B cell (primary cell): ENCODE measurements around the gene VPS25. TPM values are rescaled to one million over a fixed set of nuclear protein-coding genes. Genes with fewer than 3 reads are reported as not detected.

Source experiments
- ATAC-seq: fragments of 200-7000 bp; cut with Tn5 transposase; one replicate; pipeline ENCODE4 v1.10.0; 2021; ENCODE audit warnings: low read depth, mild to moderate bottlenecking, moderate number of reproducible peaks, moderate library complexity
- CTCF ChIA-PET: fragments of 350-600 bp; sonication (Branson Sonifier 250); formaldehyde crosslinking; loops from one replicate; lab custom pipeline; 2021; ENCODE audit warnings: antibody characterized with exemption, inconsistent platforms; lab: Charles Lee
- POLR2A ChIA-PET: fragments of 350-600 bp; sonication (Branson Sonifier 250); formaldehyde crosslinking; loops from one replicate; lab custom pipeline; 2021; ENCODE audit warnings: antibody characterized with exemption; lab: Charles Lee
- DNase-seq: peaks from one replicate; pipeline ENCODE4 v3.0.0; 2013
- H2AFZ ChIP-seq: 2 replicates; pipeline ENCODE4 v1.6.1; 2012; ENCODE audit warnings: mild to moderate bottlenecking, low read depth, low read length; ENCODE audit not compliant: insufficient read depth, poor library complexity, severe bottlenecking
- H3K27ac ChIP-seq, 2 donors: 1 replicate in 1 of 2; 2 replicates in 1 of 2; pipeline ENCODE4 v1.5.1; 2012 to 2013; ENCODE audit warnings: low read length in 2 of 2, mild to moderate bottlenecking in 2 of 2, moderate library complexity in 1 of 2
- H3K27me3 ChIP-seq, 4 experiments: fragments of 200-600 bp in 1 of 4; sonication (generic) in 1 of 4; replicated peaks in 1 of 4; 1 replicate in 2 of 4; 2 replicates in 2 of 4; pipeline versions ENCODE4 v1.6.1 to v1.7.0; 2013 to 2016; ENCODE audit warnings: low read length in 3 of 4, mild to moderate bottlenecking in 2 of 4, mixed read lengths in 1 of 4, moderate library complexity in 1 of 4; ENCODE audit not compliant: insufficient read depth in 4 of 4, control insufficient read depth in 3 of 4; ENCODE audit errors: control extremely low read depth in 1 of 4
- H3K36me3 ChIP-seq, 2 experiments: replicated peaks in 1 of 2; 1 replicate in 1 of 2; 2 replicates in 1 of 2; pipeline versions ENCODE4 v1.6.1 to v1.7.1; 2013; ENCODE audit warnings: low read length in 1 of 2; ENCODE audit not compliant: insufficient read depth in 2 of 2, control insufficient read depth in 1 of 2; ENCODE audit errors: control extremely low read depth in 1 of 2, extremely low read depth in 1 of 2
- H3K4me1 ChIP-seq, 2 donors: fragments of 200-600 bp in 1 of 2; sonication (generic) in 1 of 2; 1 replicate in 1 of 2; 2 replicates in 1 of 2; pipeline versions ENCODE4 v1.5.1 to v1.6.1; 2013 to 2017; ENCODE audit warnings: low read length in 2 of 2; ENCODE audit not compliant: control insufficient read depth in 2 of 2, insufficient read depth in 2 of 2
- H3K4me2 ChIP-seq: replicated peaks from 2 replicates; pipeline ENCODE3; 2012; ENCODE audit warnings: mild to moderate bottlenecking, low read depth, low read length; ENCODE audit not compliant: poor library complexity, severe bottlenecking
- H3K4me3 ChIP-seq, 5 experiments: fragments of 200-600 bp in 1 of 5; sonication (generic) in 1 of 5; 1 replicate in 3 of 5; 2 replicates in 2 of 5; pipeline versions ENCODE4 v1.5.1 to v1.7.0; 2011 to 2016; ENCODE audit warnings: low read length in 4 of 5, mild to moderate bottlenecking in 4 of 5, low read depth in 2 of 5, control low read depth in 1 of 5, moderate library complexity in 1 of 5; ENCODE audit not compliant: insufficient read depth in 1 of 5; ENCODE audit errors: control extremely low read depth in 1 of 5, extremely low read depth in 1 of 5
- H3K79me2 ChIP-seq: fragments of 200-600 bp; sonication (generic); one replicate; pipeline ENCODE4 v1.6.0; 2016; ENCODE audit warnings: low read length; ENCODE audit not compliant: control insufficient read depth, insufficient read depth
- H3K9ac ChIP-seq: fragments of 200-600 bp; sonication (generic); 2 replicates; pipeline ENCODE4 v1.6.1; 2017; ENCODE audit warnings: mild to moderate bottlenecking, low read length, moderate library complexity
- H3K9me3 ChIP-seq, 3 donors: one replicate each; pipeline versions ENCODE4 v1.6.1 to v1.7.1; 2013; ENCODE audit warnings: low read length in 2 of 3; ENCODE audit not compliant: control insufficient read depth in 2 of 3, insufficient read depth in 1 of 3; ENCODE audit errors: control extremely low read depth in 1 of 3
- H4K20me1 ChIP-seq: 2 replicates; pipeline ENCODE4 v1.6.0; 2012; ENCODE audit warnings: mild to moderate bottlenecking, low read length; ENCODE audit not compliant: insufficient read depth, control insufficient read depth, poor library complexity, severe bottlenecking
- H3K27ac Mint-ChIP-seq: one replicate; pipeline ENCODE4 v1.8.0; 2021; ENCODE audit warnings: mixed read lengths
- H3K27me3 Mint-ChIP-seq: one replicate; pipeline ENCODE4 v1.8.0; 2021; ENCODE audit warnings: mixed read lengths
- H3K4me1 Mint-ChIP-seq: one replicate; pipeline ENCODE4 v1.8.0; 2021; ENCODE audit warnings: mixed read lengths
- H3K4me3 Mint-ChIP-seq: one replicate; pipeline ENCODE4 v1.8.0; 2021; ENCODE audit warnings: mixed read lengths
- H3K9me3 Mint-ChIP-seq: one replicate; pipeline ENCODE4 v1.8.0; 2022; ENCODE audit warnings: mixed read lengths; ENCODE audit not compliant: insufficient read depth
- EZH2 ChIP-seq: IDR thresholded peaks from 2 replicates; pipeline ENCODE4 v1.6.1; 2012; ENCODE audit warnings: borderline replicate concordance, low read depth, mild to moderate bottlenecking, moderate library complexity, low read length; ENCODE audit not compliant: insufficient read depth, poor library complexity, severe bottlenecking
- WGBS: methylation state at CpG from one replicate; pipeline ENCODE4 v1.1.5; 2013; ENCODE audit warnings: missing lambda C conversion rate; ENCODE audit not compliant: insufficient coverage; 5-methylcytosine and 5-hydroxymethylcytosine counted together
- intact Hi-C: fragments of 100-400 bp; cut with micrococcal nuclease; formaldehyde crosslinking; loops from one replicate; pipeline ENCODE4 v1.10.0; 2022
- polyA plus RNA-seq: library from polyadenylated mRNA; depleted of rRNA; stranded (reverse); fragments of >200 nt; gene quantifications from 2 replicates; pipeline ENCODE4 v1.2.3, GENCODE V29; 2012
- total RNA-seq, 2 donors: library from RNA; stranded (reverse); fragments of 120-200 nt in 1 of 2; gene quantifications; 1 replicate in 1 of 2; 2 replicates in 1 of 2; pipeline versions ENCODE4 v1.2.3 to v1.2.4, GENCODE V29; 2013 to 2022
- TF ChIP-seq, protein P1 (sequence below): fragments of 200-600 bp; IDR thresholded peaks from one replicate; pipeline ENCODE4 v1.8.0; 2022; ENCODE audit warnings: antibody characterized with exemption, mild to moderate bottlenecking

Gene VPS25
- total and polyA plus RNA-seq, 2 donors (not counting 1 experiment from before 2014, with no cell fraction given), result 38.7 to 40.5 TPM

DNA sequence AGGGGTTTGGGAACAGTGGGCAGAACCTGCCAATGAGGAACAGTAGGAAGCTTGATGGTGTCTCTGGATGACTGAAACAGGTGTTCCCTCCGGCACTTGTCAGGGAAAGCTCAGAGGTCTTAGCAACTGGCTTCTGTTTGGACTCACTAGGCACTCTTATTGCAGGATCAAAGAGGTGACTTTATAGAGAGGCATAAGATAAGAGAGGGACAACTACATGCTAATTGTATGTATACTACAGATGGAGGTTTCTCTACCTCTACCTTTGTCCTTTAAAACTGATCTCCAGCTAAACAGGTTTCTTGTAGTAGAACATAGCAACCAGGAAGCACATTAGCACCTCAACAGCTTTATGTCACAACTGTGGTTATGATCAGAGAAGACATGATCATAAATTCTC is 33.0 kb downstream of the VPS25 start:
- no peak overlapping the region for H3K4me3 ChIP-seq
- H3K27me3 ChIP-seq, result no peaks in the 10 kb centered on the region
- TF ChIP-seq, protein P1, sequence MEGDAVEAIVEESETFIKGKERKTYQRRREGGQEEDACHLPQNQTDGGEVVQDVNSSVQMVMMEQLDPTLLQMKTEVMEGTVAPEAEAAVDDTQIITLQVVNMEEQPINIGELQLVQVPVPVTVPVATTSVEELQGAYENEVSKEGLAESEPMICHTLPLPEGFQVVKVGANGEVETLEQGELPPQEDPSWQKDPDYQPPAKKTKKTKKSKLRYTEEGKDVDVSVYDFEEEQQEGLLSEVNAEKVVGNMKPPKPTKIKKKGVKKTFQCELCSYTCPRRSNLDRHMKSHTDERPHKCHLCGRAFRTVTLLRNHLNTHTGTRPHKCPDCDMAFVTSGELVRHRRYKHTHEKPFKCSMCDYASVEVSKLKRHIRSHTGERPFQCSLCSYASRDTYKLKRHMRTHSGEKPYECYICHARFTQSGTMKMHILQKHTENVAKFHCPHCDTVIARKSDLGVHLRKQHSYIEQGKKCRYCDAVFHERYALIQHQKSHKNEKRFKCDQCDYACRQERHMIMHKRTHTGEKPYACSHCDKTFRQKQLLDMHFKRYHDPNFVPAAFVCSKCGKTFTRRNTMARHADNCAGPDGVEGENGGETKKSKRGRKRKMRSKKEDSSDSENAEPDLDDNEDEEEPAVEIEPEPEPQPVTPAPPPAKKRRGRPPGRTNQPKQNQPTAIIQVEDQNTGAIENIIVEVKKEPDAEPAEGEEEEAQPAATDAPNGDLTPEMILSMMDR, result no peak
- no peak for TF ChIP-seq EZH2
- no peaks in the 10 kb centered on the region for H3K27me3 Mint-ChIP-seq
- no peak for ATAC-seq
- no peaks in the 10 kb centered on the region for H3K9me3 Mint-ChIP-seq
- peaks cover under 1 to 17% of the 10 kb centered on the region in 2 experiments for H3K36me3 ChIP-seq
- H4K20me1 ChIP-seq, result no peaks in the 10 kb centered on the region
- no peak overlapping the region for H2AFZ ChIP-seq
- no peak overlapping the region for H3K4me2 ChIP-seq
- H3K27ac ChIP-seq, result no peak overlapping the region
- no peaks in the 10 kb centered on the region for H3K4me1 Mint-ChIP-seq
- WGBS, result 100% methylated on average over 1 of the region's 1 CpG
- intact Hi-C loops, result no loop called here
- no peaks in the 10 kb centered on the region for H3K79me2 ChIP-seq
- H3K9me3 ChIP-seq, result no peaks in the 10 kb centered on the region
- ChIA-PET CTCF (interaction anchor here (0.7 kb wide), 1 partner anchor 24 kb away, joined by 4 read pairs; no protein-coding TSS in a partner anchor), POLR2A (interaction anchor here (0.7 kb wide), 1 partner anchor 901 kb away, joined by 4 read pairs; no protein-coding TSS in a partner anchor)
- no peak overlapping the region for H3K9ac ChIP-seq
- no peak overlapping the region for H3K4me3 Mint-ChIP-seq
- no peak overlapping the region for H3K27ac Mint-ChIP-seq
- no peaks in the 10 kb centered on the region for H3K4me1 ChIP-seq
- DNase-seq, result no peak

GRCh38 chr17:42809250-42809649 is 36.0 kb downstream of the VPS25 start:
- Mint-ChIP-seq H3K27ac (no peak overlapping the region), H3K9me3 (no peaks in the 10 kb centered on the region), H3K4me3 (no peak overlapping the region), H3K27me3 (no peaks in the 10 kb centered on the region), H3K4me1 (no peaks in the 10 kb centered on the region)
- POLR2A ChIA-PET, result no interaction called here
- Histone ChIP-seq H2AFZ (no peak overlapping the region), H3K79me2 (no peaks in the 10 kb centered on the region), H3K4me3 (no peak overlapping the region), H3K36me3 (peaks cover 3 to 32% of the 10 kb centered on the region in 2 experiments), H4K20me1 (no peaks in the 10 kb centered on the region), H3K4me2 (no peak overlapping the region), H3K27ac (no peak overlapping the region), H3K27me3 (no peaks in the 10 kb centered on the region), H3K4me1 (no peaks in the 10 kb centered on the region), H3K9me3 (no peaks in the 10 kb centered on the region), H3K9ac (no peak overlapping the region)
- ATAC-seq (no peak), DNase-seq (no peak)
- CTCF ChIA-PET, result interaction anchor here (0.5 kb wide), 1 partner anchor 265 kb away, joined by 4 read pairs; no protein-coding TSS in a partner anchor
- WGBS, result no CpG with 5 or more reads among the region's 3 CpGs
- TF ChIP-seq, protein P1, result no peak
- no peak for TF ChIP-seq EZH2
- intact Hi-C loops, result no loop called here
